HCT116 (cell line): ENCODE measurements around the gene MED1. TPM values are rescaled to one million over a fixed set of nuclear protein-coding genes. Genes with fewer than 3 reads are reported as not detected.

Experiments
- ATAC-seq: fragments of 200-7000 bp; cut with Tn5 transposase; 2 replicates; pipeline ENCODE4 v1.9.1; 2020; ENCODE audit warnings: mild to moderate bottlenecking, moderate library complexity
- BruUV-seq: library from RNA; stranded (reverse); fragments of 400-500 nt; replicated peaks from 2 replicates; lab custom pipeline; 2021; lab: Mats Ljungman, UMichigan
- CTCF ChIA-PET: fragments of 300-600 bp; sonication (Branson Sonifier 250); formaldehyde crosslinking; loops from one replicate; lab custom pipeline; 2021; ENCODE audit warnings: antibody characterized with exemption; lab: Charles Lee
- POLR2A ChIA-PET: fragments of 300-600, 350-600 bp; sonication (Branson Sonifier 250); formaldehyde crosslinking; loops from one replicate; lab custom pipeline; 2021; ENCODE audit warnings: antibody characterized with exemption; lab: Charles Lee
- RAD21 ChIA-PET, 2 experiments: fragments of 300-600 bp; sonication (Branson Sonifier 250); formaldehyde crosslinking; loops; one replicate each; lab custom pipeline; 2023; ENCODE audit warnings: low total read pairs in 2 of 2; ENCODE audit not compliant: uncharacterized antibody in 2 of 2, unreplicated experiment in 2 of 2, low non-redundant PET in 1 of 2; lab: Charles Lee
- DNase-seq: peaks from one replicate; pipeline ENCODE4 v3.0.0-alpha.2; 2010; ENCODE audit warnings: low read depth, low spot score
- H2AFZ ChIP-seq: fragments of 200-600 bp; shearing (Covaris generic), sonication (generic); 2 replicates; pipeline ENCODE4 v1.6.1; 2017; ENCODE audit warnings: low read depth, mixed run types, mixed read lengths, antibody characterized with exemption, low read length; ENCODE audit not compliant: poor library complexity, severe bottlenecking
- H3K27ac ChIP-seq: 2 replicates; pipeline ENCODE4 v1.5.1; 2012; ENCODE audit warnings: low read depth, low read length
- H3K27me3 ChIP-seq: fragments of 200-600 bp; sonication (generic); 2 replicates; pipeline ENCODE4 v1.6.1; 2016; ENCODE audit warnings: mixed run types, low read length, mixed read lengths; ENCODE audit not compliant: insufficient read depth
- H3K36me3 ChIP-seq, 2 experiments: fragments of 200-500 bp in 1 of 2; fragments of 200-600 bp in 1 of 2; sonication (Bioruptor generic) in 1 of 2; sonication (generic) in 1 of 2; 2 replicates each; pipeline versions ENCODE4 v1.5.1 to v1.6.1; 2014 to 2016; ENCODE audit warnings: low read length in 2 of 2, inconsistent platforms in 1 of 2, mixed read lengths in 1 of 2, mixed run types in 1 of 2; ENCODE audit not compliant: insufficient read depth in 2 of 2, control insufficient read depth in 1 of 2
- H3K4me1 ChIP-seq, 2 experiments: fragments of 200-600 bp in 1 of 2; sonication (generic) in 1 of 2; 2 replicates each; pipeline versions ENCODE4 v1.5.1 to v1.6.1; 2012 to 2017; ENCODE audit warnings: low read length in 2 of 2, inconsistent platforms in 1 of 2, mild to moderate bottlenecking in 1 of 2, mixed read lengths in 1 of 2, mixed run types in 1 of 2, moderate library complexity in 1 of 2; ENCODE audit not compliant: insufficient read depth in 2 of 2, control insufficient read depth in 1 of 2
- H3K4me2 ChIP-seq: fragments of 200-600 bp; sonication (generic); 2 replicates; pipeline ENCODE4 v1.6.1; 2017; ENCODE audit warnings: mixed run types, low read length, mixed read lengths
- H3K4me3 ChIP-seq, 2 experiments: fragments of 200-600 bp in 1 of 2; sonication (generic) in 1 of 2; replicated peaks in 1 of 2; 2 replicates each; pipeline ENCODE4 v1.5.1; 2011 to 2016; ENCODE audit warnings: low read length in 2 of 2, control low read depth in 1 of 2, low read depth in 1 of 2, mild to moderate bottlenecking in 1 of 2, mixed read lengths in 1 of 2, mixed run types in 1 of 2
- H3K79me2 ChIP-seq: fragments of 200-600 bp; sonication (generic); 2 replicates; pipeline ENCODE4 v1.6.1; 2017; ENCODE audit warnings: mild to moderate bottlenecking, mixed run types, low read length, moderate library complexity, mixed read lengths; ENCODE audit not compliant: insufficient read depth
- H3K9ac ChIP-seq: fragments of 200-600 bp; sonication (generic); 2 replicates; pipeline ENCODE4 v1.6.1; 2016; ENCODE audit warnings: low read length, mixed read lengths
- H3K9me2 ChIP-seq: fragments of 200-600 bp; sonication (generic), shearing (Covaris generic); 2 replicates; pipeline ENCODE4 v1.6.1; 2017; ENCODE audit warnings: mixed run types, mild to moderate bottlenecking, moderate library complexity; ENCODE audit not compliant: insufficient read depth
- H3K9me3 ChIP-seq, 2 experiments: fragments of 200-500 bp in 1 of 2; fragments of 200-600 bp in 1 of 2; sonication (Bioruptor generic) in 1 of 2; sonication (generic) in 1 of 2; 2 replicates each; pipeline ENCODE4 v1.6.1; 2014 to 2017; ENCODE audit warnings: low read length in 2 of 2, mixed read lengths in 2 of 2, inconsistent platforms in 1 of 2, low read depth in 1 of 2, mild to moderate bottlenecking in 1 of 2, mixed run types in 1 of 2, moderate library complexity in 1 of 2; ENCODE audit not compliant: control insufficient read depth in 1 of 2, insufficient read depth in 1 of 2
- H4K20me1 ChIP-seq: fragments of 200-600 bp; sonication (generic), shearing (Covaris generic); 2 replicates; pipeline ENCODE4 v1.6.1; 2017; ENCODE audit warnings: mixed run types, mild to moderate bottlenecking, moderate library complexity; ENCODE audit not compliant: insufficient read depth
- CEBPB ChIP-seq: IDR thresholded peaks from 2 replicates; pipeline ENCODE4 v1.6.1; 2012; ENCODE audit warnings: low read depth
- EGR1 ChIP-seq: IDR thresholded peaks from 2 replicates; pipeline ENCODE4 v1.6.1; 2012; ENCODE audit warnings: low read depth
- JUND ChIP-seq: IDR thresholded peaks from 2 replicates; pipeline ENCODE4 v1.6.1; 2012
- RAD21 ChIP-seq: IDR thresholded peaks from 2 replicates; pipeline ENCODE4 v1.6.1; 2012; ENCODE audit warnings: low read depth, mild to moderate bottlenecking
- SP1 ChIP-seq: IDR thresholded peaks from 2 replicates; pipeline ENCODE4 v1.6.1; 2012; ENCODE audit warnings: low read depth
- SRF ChIP-seq: IDR thresholded peaks from 2 replicates; pipeline ENCODE4 v1.6.1; 2012; ENCODE audit warnings: low read depth
- TCF7L2 ChIP-seq: IDR thresholded peaks from 2 replicates; pipeline ENCODE4 v1.7.0; 2011; ENCODE audit warnings: borderline replicate concordance, inconsistent platforms; ENCODE audit not compliant: insufficient read depth, insufficient read length; ENCODE audit errors: extremely low read depth
- YY1 ChIP-seq: IDR thresholded peaks from 2 replicates; pipeline ENCODE4 v1.6.1; 2011; ENCODE audit warnings: low read length, low read depth, moderate library complexity, mild to moderate bottlenecking; ENCODE audit not compliant: insufficient replicate concordance; ENCODE audit errors: extremely low read depth
- ZBTB33 ChIP-seq: IDR thresholded peaks from 2 replicates; pipeline ENCODE4 v1.6.1; 2011; ENCODE audit warnings: mild to moderate bottlenecking, low read length, moderate library complexity; ENCODE audit not compliant: insufficient replicate concordance; ENCODE audit errors: extremely low read depth
- ZFX ChIP-seq: fragments of 450-650 bp; IDR thresholded peaks from 2 replicates; pipeline ENCODE4 v1.6.1; 2017
- ZNF274 ChIP-seq: fragments of 200-500 bp; sonication (Bioruptor generic); IDR thresholded peaks from 2 replicates; pipeline ENCODE4 v1.6.1; 2014; ENCODE audit warnings: mild to moderate bottlenecking, low read depth, low read length, inconsistent platforms
- intact Hi-C: fragments of 100-400 bp; cut with micrococcal nuclease; formaldehyde crosslinking; loops from 2 replicates; pipeline ENCODE4 v1.10.0; 2022
- total RNA-seq: library from RNA; stranded (reverse); gene quantifications from one replicate; pipeline ENCODE4 v1.2.1, GENCODE V29; 2021; ENCODE audit not compliant: unreplicated experiment
- TF ChIP-seq, protein P1 (sequence below): IDR thresholded peaks from 2 replicates; pipeline ENCODE4 v1.6.1; 2012
- TF ChIP-seq, protein P2 (sequence below): IDR thresholded peaks from 2 replicates; pipeline ENCODE4 v1.6.1; 2012

The MED1 gene
- total RNA-seq, 1 experiment from 2014 or later, result 55.7 TPM

GRCh38 chr17:39359994-39360393 lies 91.1 kb downstream of the MED1 start:
- BruUV-seq, result no TSS peak
- no peaks in the 10 kb centered on the region for H3K36me3 ChIP-seq
- TF ChIP-seq, protein P1, sequence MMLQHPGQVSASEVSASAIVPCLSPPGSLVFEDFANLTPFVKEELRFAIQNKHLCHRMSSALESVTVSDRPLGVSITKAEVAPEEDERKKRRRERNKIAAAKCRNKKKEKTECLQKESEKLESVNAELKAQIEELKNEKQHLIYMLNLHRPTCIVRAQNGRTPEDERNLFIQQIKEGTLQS, result no peak
- TF ChIP-seq TCF7L2 (no peak), JUND (no peak), YY1 (no peak), RAD21 (no peak), EGR1 (no peak), ZNF274 (no peak), ZFX (no peak), SRF (no peak), ZBTB33 (no peak), SP1 (no peak), CEBPB (no peak)
- TF ChIP-seq, protein P2, sequence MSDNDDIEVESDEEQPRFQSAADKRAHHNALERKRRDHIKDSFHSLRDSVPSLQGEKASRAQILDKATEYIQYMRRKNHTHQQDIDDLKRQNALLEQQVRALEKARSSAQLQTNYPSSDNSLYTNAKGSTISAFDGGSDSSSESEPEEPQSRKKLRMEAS, result no peak
- no peak overlapping the region for H2AFZ ChIP-seq
- H4K20me1 ChIP-seq, result no peaks in the 10 kb centered on the region
- ChIA-PET RAD21 (no interaction called here), CTCF (no interaction called here), POLR2A (no interaction called here)
- intact Hi-C loops, result no loop called here
- H3K9ac ChIP-seq, result no peak overlapping the region
- no peak for DNase-seq
- H3K9me3 ChIP-seq, result no peaks in the 10 kb centered on the region
- no peaks in the 10 kb centered on the region for H3K9me2 ChIP-seq
- no peaks in the 10 kb centered on the region for H3K4me1 ChIP-seq
- H3K27ac ChIP-seq, result no peak overlapping the region
- H3K27me3 ChIP-seq, result no peaks in the 10 kb centered on the region
- H3K4me3 ChIP-seq, result no peak overlapping the region
- ATAC-seq, result no peak
- no peak overlapping the region for H3K4me2 ChIP-seq
- no peaks in the 10 kb centered on the region for H3K79me2 ChIP-seq
